Measurements from ENCODE around the gene CRB3. TPM values are rescaled to one million over a fixed set of nuclear protein-coding genes. Genes with fewer than 3 reads are reported as not detected.
"Not testable (repeated sequence)": the region's sequence is repeated elsewhere in the genome, so short reads cannot be mapped to it uniquely, and the experiment has no call there.

The CRB3 gene
- total and polyA plus RNA-seq, 9 of the 15 experiments (the other 6 are each of a cell fraction or from before 2014, with no cell fraction given): 0.49 TPM; not detected in 8

- DNase-seq (ENCODE audit: extremely low read depth in 1 of 4, low spot score in 3 of 4); ATAC-seq; H3K36me3 ChIP-seq (ENCODE audit: control insufficient read depth, insufficient read depth, low read length); H3K9me1 ChIP-seq (ENCODE audit: control insufficient read depth, insufficient read depth, low read length); in situ Hi-C loops (cut with MboI); H3K27me3 ChIP-seq (ENCODE audit: control insufficient read depth in 2 of 2, insufficient read depth in 2 of 2, low read length in 2 of 2); H4K20me1 ChIP-seq (replicated peaks; ENCODE audit: control insufficient read depth, insufficient read depth, low read length); FAIRE-seq; POLR2A ChIA-PET; BruUV-seq (replicated peaks); CTCF ChIA-PET (ENCODE audit: low intra/inter-chr PET ratio); H3K9me3 ChIP-seq (replicated peaks; ENCODE audit: control insufficient read depth, insufficient read depth, low read depth, low read length); H3K27ac ChIP-seq (ENCODE audit: extremely low read depth, low read depth, low read length): not testable (repeated sequence)
- WGBS (ENCODE audit: insufficient coverage, low coverage, missing lambda C conversion rate): 70% methylated on average over 2 of the region's 2 CpGs
- H2AFZ ChIP-seq (ENCODE audit: low read depth, low read length): peak overlapping the region; percentile 86
- peak overlapping the region; percentile 89 for H3K4me2 ChIP-seq (ENCODE audit: insufficient read depth, low read length)
- peak overlapping the region; percentile 71 to 85; a peak in 2 of 4 replicates for H3K9ac ChIP-seq (ENCODE audit: insufficient read depth in 1 of 2, low read depth in 2 of 2, low read length in 2 of 2)
- H3K4me1 ChIP-seq (replicated peaks in 1 of 2; ENCODE audit: control insufficient read depth in 2 of 2, insufficient read depth in 2 of 2, low read length in 2 of 2): peaks cover 11 to 34% of the 10 kb centered on the region in 2 experiments
- H3K4me3 ChIP-seq: peak overlapping the region; percentile 52
- intact Hi-C loops (cut with micrococcal nuclease): loop anchor here (10.0 kb wide), 2 partner anchors 114 to 264 kb away; no protein-coding TSS in a partner anchor
- peaks cover 22% of the 10 kb centered on the region for H3K79me2 ChIP-seq (ENCODE audit: control insufficient read depth, insufficient read depth, low read length)
- TF ChIP-seq HNRNPK (IDR thresholded peaks at IDR 0.05; ENCODE audit: low read depth, low read length, poor library complexity, severe bottlenecking) (peak; percentile 79), ZNF121 (CRISPR knock-in tag; conservative IDR thresholded peaks at IDR 0.05) (peak; percentile 77), PCBP2 (IDR thresholded peaks at IDR 0.05; ENCODE audit: low read depth, low read length, poor library complexity, severe bottlenecking) (peak; percentile 99), ZNF263 (CRISPR knock-in tag; IDR thresholded peaks at IDR 0.05; ENCODE audit: borderline replicate concordance) (peak; percentile 43; the same call in 1 of the 2 replicates)
These were observed 35.2 kb upstream of the CRB3 start for GRCh38 chr19:6428692-6429418.

All from K562 (cell line).